ENCODE data around the gene CPT1B.

DNA sequence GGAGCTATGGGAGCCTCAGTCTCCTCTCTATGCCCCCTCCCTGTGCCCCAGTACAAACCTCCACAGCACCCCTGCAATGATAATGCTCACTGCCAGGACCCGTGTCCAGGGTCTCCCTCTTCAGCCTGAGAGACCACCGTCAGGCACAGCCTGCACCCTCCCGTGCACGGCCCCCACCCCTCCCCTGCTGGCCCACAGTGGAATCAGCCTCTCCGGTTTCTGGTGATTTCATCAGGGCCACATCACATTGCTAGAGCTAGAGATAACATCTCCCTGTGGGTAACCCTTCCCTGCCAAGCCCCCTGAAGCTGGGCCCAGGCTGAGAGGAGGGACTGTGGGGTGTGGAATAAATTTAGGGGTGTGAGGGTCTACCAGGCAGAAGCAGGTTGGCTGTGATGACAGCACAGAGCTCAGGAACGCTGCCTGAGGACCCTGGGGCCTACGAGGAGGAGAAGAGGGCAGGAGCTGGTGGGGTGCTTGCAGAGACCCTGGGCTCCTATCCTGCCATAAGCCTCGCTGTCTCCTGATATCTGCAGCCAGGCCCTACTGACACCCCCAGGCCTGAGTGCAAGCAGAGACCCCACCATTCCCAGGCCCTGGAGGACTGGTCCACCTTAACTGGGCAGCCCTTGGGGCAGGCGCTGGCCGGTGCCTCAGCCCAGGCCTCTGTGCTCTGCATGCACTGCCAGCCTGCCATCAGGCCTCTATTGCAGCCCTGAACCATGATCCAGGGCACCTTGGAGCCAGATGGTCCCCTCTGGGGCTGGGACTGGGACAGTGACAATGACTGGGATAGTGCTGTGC lies 32.5 kb downstream of the CPT1B start, which contains the start of gene KLHDC7B:
- TF ChIP-seq, protein P1, sequence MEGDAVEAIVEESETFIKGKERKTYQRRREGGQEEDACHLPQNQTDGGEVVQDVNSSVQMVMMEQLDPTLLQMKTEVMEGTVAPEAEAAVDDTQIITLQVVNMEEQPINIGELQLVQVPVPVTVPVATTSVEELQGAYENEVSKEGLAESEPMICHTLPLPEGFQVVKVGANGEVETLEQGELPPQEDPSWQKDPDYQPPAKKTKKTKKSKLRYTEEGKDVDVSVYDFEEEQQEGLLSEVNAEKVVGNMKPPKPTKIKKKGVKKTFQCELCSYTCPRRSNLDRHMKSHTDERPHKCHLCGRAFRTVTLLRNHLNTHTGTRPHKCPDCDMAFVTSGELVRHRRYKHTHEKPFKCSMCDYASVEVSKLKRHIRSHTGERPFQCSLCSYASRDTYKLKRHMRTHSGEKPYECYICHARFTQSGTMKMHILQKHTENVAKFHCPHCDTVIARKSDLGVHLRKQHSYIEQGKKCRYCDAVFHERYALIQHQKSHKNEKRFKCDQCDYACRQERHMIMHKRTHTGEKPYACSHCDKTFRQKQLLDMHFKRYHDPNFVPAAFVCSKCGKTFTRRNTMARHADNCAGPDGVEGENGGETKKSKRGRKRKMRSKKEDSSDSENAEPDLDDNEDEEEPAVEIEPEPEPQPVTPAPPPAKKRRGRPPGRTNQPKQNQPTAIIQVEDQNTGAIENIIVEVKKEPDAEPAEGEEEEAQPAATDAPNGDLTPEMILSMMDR (conservative IDR thresholded peaks at IDR 0.05 in 1 of 2, IDR thresholded peaks at IDR 0.05 in 1 of 2; ENCODE audit: extremely low read depth in 1 of 2, insufficient read depth in 1 of 2, low read depth in 1 of 2, low read length in 2 of 2): peak in 1 of 2 donors; percentile 31
- TF ChIP-seq EZH2 (IDR thresholded peaks at IDR 0.05; ENCODE audit: borderline replicate concordance, low read length): no peak
